Measurements from ENCODE around the gene WSB2.
A peak's percentile ranks its signal among the peaks of the same experiment; 100 is the strongest.

Gene WSB2

DNA sequence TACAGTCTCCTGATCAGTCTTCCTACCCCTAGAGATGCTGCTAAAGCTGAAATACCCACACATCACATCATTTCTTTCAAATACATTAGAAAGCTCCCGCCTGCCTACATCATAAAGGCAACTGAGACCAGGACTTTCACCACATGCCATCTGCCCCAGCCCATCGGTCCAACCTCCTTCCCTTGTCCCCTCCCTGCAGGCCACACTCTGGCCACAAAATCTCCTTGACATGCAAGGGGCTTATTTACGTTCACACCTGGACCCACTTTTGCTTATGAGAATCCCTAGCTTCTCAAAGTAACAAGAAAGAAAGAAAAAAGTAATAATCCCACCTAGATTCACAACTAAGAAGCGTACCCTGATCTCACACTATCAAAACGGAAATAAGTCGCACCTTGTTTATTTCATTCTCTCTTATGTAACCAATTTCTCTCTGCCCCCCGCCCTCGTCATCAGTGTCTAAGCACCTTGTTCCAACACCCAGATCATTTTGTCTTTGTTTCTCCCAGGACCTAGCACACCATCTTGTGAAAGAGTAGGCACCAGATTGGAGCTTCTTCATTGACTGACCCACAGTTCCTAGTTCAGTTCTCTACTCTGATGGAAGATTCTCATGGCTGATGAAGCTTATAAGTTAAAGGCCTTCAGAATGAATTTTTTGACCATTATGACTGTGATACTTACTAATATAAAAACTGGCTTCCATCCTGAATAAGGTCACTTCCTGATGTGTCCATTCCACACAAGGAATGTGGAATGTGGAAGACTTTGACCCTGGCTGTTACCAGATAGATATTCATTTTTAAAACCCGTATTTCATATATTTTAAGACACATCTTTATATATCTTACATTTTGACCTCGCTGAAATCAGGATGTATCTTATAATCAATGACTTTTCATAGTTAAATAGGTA is 7.7 kb downstream of the WSB2 start:
- H3K9me3 Mint-ChIP-seq (ENCODE audit: low read depth), result no peaks in the 10 kb centered on the region
- H3K4me3 Mint-ChIP-seq, result no peak overlapping the region
- H3K27me3 Mint-ChIP-seq, result no peaks in the 10 kb centered on the region
- peaks cover 28% of the 10 kb centered on the region for H3K4me1 Mint-ChIP-seq (ENCODE audit: low read depth)
- peaks cover 7% of the 10 kb centered on the region for H3K36me3 Mint-ChIP-seq
- peak overlapping the region; percentile 69 for H3K27ac Mint-ChIP-seq

DNA sequence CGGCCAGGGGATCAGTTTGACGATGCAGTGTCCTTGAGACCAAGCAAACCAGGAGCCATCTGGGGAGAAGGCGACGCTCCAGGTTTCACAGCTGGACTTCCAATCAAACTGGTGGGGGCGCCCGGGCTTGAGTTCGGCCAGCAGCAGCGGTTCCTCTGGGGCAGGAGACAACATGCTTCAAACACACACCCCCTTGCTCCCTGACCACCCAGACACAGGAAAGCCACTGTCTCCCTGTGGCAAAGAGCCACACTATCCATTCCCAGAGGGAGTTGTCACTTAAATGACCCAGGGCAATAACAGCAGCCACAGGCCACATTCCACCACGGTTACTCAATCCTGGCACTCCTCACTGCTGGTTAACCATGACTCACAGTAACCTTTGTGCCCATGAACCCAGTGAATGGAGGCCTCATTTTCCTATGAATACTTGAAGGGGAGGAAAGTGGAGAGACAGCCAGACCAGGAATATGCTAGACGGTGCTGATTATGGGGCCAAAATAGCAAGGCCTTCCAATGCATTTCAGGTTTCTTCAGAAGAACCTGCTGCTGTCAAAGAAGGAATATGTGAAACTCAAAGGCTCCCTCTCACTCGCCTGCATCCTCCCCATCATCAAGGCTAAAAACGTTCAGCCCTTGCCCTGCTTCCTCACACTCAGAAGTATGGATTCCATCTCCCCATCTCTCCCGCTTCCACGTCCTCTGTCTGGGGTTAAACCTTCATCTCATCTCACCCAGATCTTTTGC is 8.5 kb downstream of the WSB2 start:
- peaks cover 28% of the 10 kb centered on the region for H3K4me1 Mint-ChIP-seq (ENCODE audit: low read depth)
- H3K27me3 Mint-ChIP-seq, result no peaks in the 10 kb centered on the region
- H3K4me3 Mint-ChIP-seq, result no peak overlapping the region
- peaks cover 7% of the 10 kb centered on the region for H3K36me3 Mint-ChIP-seq
- H3K9me3 Mint-ChIP-seq (ENCODE audit: low read depth), result no peaks in the 10 kb centered on the region
- H3K27ac Mint-ChIP-seq, result peak overlapping the region; percentile 69

DNA sequence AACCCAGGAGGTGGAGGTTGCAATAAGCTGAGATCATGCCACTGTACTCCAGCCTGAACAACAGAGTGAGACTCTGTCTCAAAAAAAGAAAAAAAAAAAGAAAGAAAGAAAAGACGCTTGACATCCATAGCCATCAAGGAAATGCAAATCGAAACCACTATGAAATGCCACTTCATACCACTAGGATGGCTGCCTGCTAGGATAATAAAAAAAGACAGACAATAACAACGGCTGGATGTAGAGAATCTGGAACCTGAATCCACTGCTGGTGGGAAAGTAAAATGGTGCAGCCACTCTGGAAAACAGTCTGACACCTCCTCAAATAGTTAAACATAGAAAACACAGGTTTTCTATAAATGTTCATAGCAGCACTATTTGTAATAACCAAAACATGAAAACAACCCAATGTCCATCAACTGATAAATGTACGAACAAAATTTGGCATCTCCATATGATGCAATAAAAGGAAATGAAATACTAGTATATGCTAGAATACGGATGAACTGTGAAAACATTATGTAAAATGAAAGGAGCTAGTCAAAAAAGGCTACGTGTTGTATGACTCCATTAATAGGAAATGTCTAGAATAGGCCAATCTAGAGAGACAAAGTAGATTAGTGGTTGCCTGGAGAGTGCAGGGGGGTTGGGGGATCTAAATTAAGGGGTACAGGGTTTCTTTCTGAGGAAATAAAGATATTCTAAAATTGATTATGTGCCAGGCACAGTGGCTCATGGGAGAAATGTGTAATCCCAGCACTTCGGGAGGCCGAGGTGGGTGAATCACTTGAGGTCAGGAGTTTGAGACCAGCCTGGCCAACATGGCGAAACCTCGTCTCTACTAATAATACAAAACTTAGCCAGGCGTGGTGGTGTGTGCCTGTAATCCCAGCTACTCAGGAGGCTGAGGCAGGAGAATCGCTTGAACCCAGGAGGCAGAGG is 9.7 kb downstream of the WSB2 start:
- Mint-ChIP-seq H3K4me3 (no peak overlapping the region), H3K9me3 (ENCODE audit: low read depth) (no peaks in the 10 kb centered on the region), H3K27ac (peak overlapping the region; percentile 76), H3K36me3 (peaks cover 7% of the 10 kb centered on the region), H3K27me3 (no peaks in the 10 kb centered on the region), H3K4me1 (ENCODE audit: low read depth) (peaks cover 27% of the 10 kb centered on the region)

DNA sequence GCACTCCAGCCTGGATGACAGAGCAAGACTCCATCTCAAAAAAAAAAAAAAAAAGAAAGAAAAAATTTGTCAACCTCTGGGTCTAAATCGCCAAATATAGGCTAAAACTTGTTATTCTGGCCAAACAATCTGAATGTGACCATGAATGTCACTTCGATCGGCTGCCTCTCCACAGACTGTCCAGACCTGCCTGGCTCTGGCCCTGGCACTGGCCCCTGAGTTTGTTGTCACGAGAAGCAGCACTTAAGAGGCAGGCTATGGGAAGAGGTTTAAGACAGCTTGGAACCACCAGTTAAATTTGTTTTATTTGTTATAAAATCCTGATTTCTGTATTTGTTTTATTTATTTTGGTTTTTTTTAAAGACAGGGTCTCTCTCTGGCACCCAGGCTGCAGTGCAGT is 14.5 kb downstream of the WSB2 start:
- H3K27me3 Mint-ChIP-seq, result no peaks in the 10 kb centered on the region
- peak overlapping the region; percentile 28 for H3K27ac Mint-ChIP-seq
- peaks cover 17% of the 10 kb centered on the region for H3K36me3 Mint-ChIP-seq
- no peak overlapping the region for H3K4me3 Mint-ChIP-seq
- no peaks in the 10 kb centered on the region for H3K9me3 Mint-ChIP-seq (ENCODE audit: low read depth)
- peaks cover 17% of the 10 kb centered on the region for H3K4me1 Mint-ChIP-seq (ENCODE audit: low read depth)

DNA sequence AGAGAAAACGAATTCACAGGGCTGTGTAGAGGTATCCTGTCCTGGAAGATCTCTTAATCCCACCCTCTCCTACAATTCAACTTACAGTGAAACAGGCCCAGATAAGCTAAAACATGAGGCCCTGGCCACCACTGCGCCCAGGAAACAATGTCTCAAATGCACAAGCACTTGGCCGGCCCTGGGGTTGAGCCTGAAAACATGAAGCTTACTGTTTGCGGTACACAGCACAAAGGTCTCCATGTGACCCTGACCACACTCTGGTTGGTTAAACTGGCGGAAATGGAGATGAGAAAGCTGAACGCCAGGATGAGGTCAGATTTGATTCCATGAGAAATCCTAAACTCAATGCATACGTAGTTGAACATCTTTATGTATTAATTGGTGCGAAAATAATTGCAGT is 16.4 kb downstream of the WSB2 start:
- H3K36me3 Mint-ChIP-seq, result peaks cover 16% of the 10 kb centered on the region
- peak overlapping the region; percentile 89 for H3K27ac Mint-ChIP-seq
- H3K4me3 Mint-ChIP-seq, result no peak overlapping the region
- H3K4me1 Mint-ChIP-seq (ENCODE audit: low read depth), result peaks cover 14% of the 10 kb centered on the region
- H3K9me3 Mint-ChIP-seq (ENCODE audit: low read depth), result no peaks in the 10 kb centered on the region
- H3K27me3 Mint-ChIP-seq, result no peaks in the 10 kb centered on the region

DNA sequence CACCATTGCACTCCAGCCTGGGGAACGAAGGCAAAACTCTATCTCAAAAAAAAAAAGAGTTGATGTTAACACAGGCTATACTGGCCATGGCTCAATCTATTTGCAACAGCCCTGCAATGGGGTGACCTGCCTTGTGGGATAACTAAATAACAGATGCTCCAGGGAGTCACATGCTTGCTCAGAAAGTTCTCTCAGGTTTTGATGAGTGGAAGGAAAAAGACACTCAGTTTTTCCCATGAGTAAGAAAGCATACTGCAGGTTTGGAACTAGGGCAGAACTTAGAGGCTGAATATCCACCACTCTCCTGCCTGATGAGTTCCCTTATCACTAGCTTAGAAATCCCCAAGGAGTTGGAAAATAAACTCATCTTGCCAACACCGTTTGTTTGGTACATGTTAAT is 16.9 kb downstream of the WSB2 start:
- peak overlapping the region; percentile 89 for H3K27ac Mint-ChIP-seq
- no peaks in the 10 kb centered on the region for H3K9me3 Mint-ChIP-seq (ENCODE audit: low read depth)
- H3K4me3 Mint-ChIP-seq, result no peak overlapping the region
- H3K36me3 Mint-ChIP-seq, result peaks cover 15% of the 10 kb centered on the region
- H3K4me1 Mint-ChIP-seq (ENCODE audit: low read depth), result peaks cover 14% of the 10 kb centered on the region
- no peaks in the 10 kb centered on the region for H3K27me3 Mint-ChIP-seq

DNA sequence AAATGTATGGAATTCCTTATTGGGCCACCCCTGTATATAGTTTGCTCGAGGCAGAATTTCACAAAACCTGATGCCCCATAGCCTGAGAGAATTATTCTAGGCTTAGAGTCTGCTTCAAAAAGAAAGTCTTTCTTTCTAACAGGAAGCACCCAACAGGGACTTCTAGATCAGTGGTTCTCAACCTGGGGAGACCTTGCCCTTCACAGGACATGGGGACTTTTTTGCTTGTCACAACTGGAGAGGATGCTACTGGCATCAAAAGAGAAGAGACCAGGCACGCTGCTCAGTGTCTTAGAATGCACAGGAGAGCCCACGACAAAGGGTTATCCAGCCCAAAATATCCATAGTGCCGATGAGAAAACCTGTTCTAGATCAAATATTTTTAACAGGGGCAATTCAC is 18.9 kb downstream of the WSB2 start:
- Mint-ChIP-seq H3K27me3 (no peaks in the 10 kb centered on the region), H3K4me1 (ENCODE audit: low read depth) (peaks cover 15% of the 10 kb centered on the region), H3K36me3 (peaks cover 15% of the 10 kb centered on the region), H3K27ac (no peak overlapping the region), H3K9me3 (ENCODE audit: low read depth) (no peaks in the 10 kb centered on the region), H3K4me3 (no peak overlapping the region)

DNA sequence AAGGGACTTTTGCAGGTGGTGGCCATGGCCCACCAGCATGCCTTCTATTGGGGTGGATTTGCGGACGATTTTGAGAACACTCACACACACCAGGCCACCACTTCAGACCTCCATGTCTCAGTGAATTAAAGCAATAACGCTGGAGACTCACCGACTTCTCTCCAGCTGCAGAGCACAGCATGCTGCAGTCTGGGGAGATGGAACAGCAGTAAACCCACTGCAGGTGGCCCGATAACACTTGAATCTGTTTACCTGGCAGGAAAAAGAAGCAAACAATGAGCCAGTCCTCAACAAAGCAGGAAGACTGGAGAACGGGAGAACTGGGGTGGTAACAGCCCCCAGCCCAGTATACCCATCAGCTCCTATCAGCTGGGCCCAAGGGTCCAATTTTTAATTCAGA is 22.8 kb downstream of the WSB2 start:
- peaks cover 28% of the 10 kb centered on the region for H3K4me1 Mint-ChIP-seq (ENCODE audit: low read depth)
- H3K9me3 Mint-ChIP-seq (ENCODE audit: low read depth), result no peaks in the 10 kb centered on the region
- peak overlapping the region; percentile 72 for H3K27ac Mint-ChIP-seq
- no peaks in the 10 kb centered on the region for H3K27me3 Mint-ChIP-seq
- peaks cover 16% of the 10 kb centered on the region for H3K36me3 Mint-ChIP-seq
- H3K4me3 Mint-ChIP-seq, result no peak overlapping the region

DNA sequence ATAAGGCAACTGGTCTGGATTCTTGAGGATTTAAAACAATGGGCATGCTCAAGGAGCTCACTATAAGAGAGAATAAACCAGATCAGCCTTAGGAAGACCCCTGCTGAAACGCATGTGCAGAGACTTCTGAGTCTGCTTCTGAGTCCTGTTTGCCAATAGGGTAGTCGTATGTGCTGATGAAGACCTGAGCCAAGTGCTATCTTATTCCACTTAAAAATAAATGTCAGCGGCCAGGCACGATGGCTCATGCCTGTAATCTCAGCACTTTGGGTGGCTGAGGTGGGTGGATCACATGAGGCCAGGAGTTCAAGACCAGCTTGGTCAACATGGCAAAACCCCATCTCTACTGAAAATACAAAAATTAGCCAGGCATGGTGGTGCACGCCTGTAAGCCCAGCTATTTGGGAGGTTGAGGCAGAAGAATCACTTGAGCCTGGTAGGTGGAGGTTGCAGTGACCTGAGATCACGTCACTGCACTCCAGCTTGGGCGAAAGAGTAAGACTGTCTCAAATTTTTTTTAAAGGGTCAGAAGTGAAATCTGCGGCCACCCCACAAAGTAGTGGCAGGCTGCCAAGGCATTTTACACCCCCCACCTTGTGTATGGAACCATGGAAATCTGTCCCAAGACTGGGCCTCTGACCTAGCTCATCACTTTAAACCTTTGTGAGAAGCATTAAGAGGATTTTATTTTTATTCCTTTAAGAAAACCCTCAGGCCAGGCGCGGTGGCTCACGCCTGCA is 24.1 kb downstream of the WSB2 start:
- H3K4me1 Mint-ChIP-seq (ENCODE audit: low read depth), result peaks cover 28% of the 10 kb centered on the region
- H3K4me3 Mint-ChIP-seq, result no peak overlapping the region
- peaks cover 15% of the 10 kb centered on the region for H3K36me3 Mint-ChIP-seq
- H3K27me3 Mint-ChIP-seq, result no peaks in the 10 kb centered on the region
- no peaks in the 10 kb centered on the region for H3K9me3 Mint-ChIP-seq (ENCODE audit: low read depth)
- peak overlapping the region; percentile 90 for H3K27ac Mint-ChIP-seq

DNA sequence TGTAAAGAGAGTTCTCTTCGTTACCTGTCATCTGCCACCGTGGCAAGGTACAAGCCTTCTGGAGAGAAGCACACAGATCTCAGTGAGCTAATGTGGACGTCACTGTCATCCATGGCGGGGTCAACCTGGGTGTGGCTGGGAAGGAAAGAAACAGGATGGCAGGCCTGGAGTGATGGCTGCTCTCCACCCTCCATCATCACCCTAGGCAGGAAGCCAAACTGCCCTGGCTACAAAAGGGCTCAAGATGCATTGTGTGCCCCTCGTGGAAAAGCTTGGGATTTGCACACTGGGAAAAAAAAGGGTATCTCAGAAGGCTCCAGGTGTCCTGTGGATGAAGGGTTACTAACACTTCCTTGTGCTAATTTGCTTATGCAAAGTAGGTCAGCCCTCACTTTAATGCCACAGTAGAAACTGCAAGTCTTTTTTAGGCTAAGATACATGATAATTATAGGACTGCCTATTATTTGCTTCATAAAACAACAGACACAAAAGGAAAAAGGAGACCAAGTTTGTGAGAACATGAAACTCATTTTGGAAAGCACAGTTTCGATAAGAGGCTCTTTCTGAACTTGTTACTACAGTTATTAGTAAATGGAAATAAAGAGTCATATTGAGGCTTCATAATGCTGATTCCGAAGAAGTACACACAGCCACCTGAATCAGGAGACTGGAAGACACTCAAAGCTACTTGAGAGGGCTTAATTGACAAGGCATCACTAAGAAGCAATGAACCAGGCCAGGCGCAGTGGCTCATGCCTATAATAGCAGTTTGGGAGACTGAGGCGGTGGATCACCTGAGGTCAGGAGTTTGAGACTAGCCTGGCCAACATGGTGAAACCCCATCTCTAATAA is 25.6 kb downstream of the WSB2 start:
- H3K9me3 Mint-ChIP-seq (ENCODE audit: low read depth), result no peaks in the 10 kb centered on the region
- H3K4me3 Mint-ChIP-seq, result peak overlapping the region; percentile 12
- H3K36me3 Mint-ChIP-seq, result peaks cover 14% of the 10 kb centered on the region
- no peaks in the 10 kb centered on the region for H3K27me3 Mint-ChIP-seq
- peaks cover 28% of the 10 kb centered on the region for H3K4me1 Mint-ChIP-seq (ENCODE audit: low read depth)
- peak overlapping the region; percentile 90 for H3K27ac Mint-ChIP-seq

DNA sequence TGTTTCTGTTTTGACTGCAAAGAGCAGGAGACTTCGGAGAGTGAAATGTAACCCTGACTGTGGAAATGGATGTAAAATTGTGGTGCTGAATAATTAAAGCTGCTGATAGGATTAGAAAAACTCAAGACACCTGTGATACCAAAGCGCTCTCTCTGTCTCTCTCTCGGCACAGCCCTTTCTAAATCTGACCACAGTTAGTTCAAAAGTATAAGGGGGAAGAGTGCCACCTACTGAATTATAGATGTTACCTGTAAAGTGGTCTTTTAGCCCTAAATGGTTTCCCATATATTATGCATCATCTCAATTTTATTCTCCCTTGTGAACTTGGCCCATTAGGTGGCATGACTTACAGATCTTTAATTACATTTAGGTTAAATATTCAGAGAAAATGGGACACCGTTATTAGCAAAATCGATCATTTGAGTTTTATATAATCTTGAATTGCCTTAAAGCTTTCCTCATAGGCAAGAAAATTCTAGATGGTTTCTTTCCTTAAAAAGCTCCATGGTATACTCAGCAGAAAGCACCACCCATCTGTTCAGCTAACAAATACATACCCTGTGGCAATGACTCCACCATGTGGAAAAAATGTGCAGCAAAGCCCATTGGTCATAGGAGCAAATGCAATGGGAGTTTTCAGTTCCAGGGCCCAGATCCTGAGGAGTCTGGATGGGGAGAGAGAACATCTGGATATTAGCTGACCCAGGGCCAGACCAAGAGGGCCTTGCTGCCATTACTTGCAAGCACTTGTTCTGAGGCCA is 26.4 kb downstream of the WSB2 start:
- peak overlapping the region; percentile 12 for H3K4me3 Mint-ChIP-seq
- peaks cover 16% of the 10 kb centered on the region for H3K36me3 Mint-ChIP-seq
- H3K27me3 Mint-ChIP-seq, result no peaks in the 10 kb centered on the region
- H3K9me3 Mint-ChIP-seq (ENCODE audit: low read depth), result no peaks in the 10 kb centered on the region
- H3K27ac Mint-ChIP-seq, result peak overlapping the region; percentile 90
- peaks cover 28% of the 10 kb centered on the region for H3K4me1 Mint-ChIP-seq (ENCODE audit: low read depth)

DNA sequence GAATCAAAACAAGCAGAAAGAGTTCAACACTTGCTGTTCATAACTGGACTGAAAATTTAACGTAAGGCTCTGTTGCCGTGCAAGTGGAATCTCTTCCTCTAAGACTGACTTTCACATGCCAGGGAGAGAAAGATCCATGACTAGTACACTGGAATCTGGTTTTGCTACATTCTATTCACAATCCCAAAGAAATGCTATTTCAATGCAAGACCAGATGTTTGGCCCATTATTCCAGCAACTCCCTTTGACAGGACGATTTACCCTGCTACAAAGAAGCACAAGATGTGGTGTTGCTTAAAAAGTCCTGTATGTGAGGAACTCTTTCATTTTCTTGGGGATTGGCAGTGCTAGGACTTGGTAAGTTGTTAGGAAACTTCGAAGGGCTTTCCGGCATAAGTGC is 27.1 kb downstream of the WSB2 start:
- Mint-ChIP-seq H3K36me3 (peaks cover 16% of the 10 kb centered on the region), H3K4me3 (no peak overlapping the region), H3K4me1 (ENCODE audit: low read depth) (peaks cover 28% of the 10 kb centered on the region), H3K27ac (peak overlapping the region; percentile 90), H3K9me3 (ENCODE audit: low read depth) (no peaks in the 10 kb centered on the region), H3K27me3 (no peaks in the 10 kb centered on the region)

DNA sequence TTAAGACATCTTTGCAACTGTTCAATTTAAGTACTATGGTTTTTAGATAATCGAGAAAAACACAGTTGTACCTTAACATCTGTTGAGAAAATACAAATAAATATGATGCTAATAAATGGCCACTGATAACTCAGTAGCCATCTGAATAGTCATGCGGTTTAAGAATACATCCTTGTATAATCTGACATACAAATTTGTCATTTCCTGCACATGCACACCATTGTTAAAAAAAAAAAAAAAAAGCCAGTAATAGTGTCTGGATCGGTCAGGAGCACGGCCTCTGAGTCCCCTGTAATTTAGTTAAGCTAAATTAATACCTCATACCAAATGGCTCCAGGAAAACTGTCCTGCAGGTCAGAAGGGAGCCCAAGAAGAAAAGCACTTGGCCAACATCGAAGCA is 27.7 kb downstream of the WSB2 start:
- Mint-ChIP-seq H3K9me3 (ENCODE audit: low read depth) (no peaks in the 10 kb centered on the region), H3K4me1 (ENCODE audit: low read depth) (peaks cover 27% of the 10 kb centered on the region), H3K36me3 (peaks cover 16% of the 10 kb centered on the region), H3K4me3 (no peak overlapping the region), H3K27me3 (no peaks in the 10 kb centered on the region), H3K27ac (peak overlapping the region; percentile 58)
